ENCODE results near the gene DES. TPM values are rescaled to one million over a fixed set of nuclear protein-coding genes. Genes with fewer than 3 reads are reported as not detected.

Gene DES
- 249 TPM for total RNA-seq

GRCh38 chr2:219418155-219419011, at the start of gene DES:
Gene DES (plus strand): TSS chr2:219418377. CDS start chr2:219418463, 86 bp downstream.

DNA sequence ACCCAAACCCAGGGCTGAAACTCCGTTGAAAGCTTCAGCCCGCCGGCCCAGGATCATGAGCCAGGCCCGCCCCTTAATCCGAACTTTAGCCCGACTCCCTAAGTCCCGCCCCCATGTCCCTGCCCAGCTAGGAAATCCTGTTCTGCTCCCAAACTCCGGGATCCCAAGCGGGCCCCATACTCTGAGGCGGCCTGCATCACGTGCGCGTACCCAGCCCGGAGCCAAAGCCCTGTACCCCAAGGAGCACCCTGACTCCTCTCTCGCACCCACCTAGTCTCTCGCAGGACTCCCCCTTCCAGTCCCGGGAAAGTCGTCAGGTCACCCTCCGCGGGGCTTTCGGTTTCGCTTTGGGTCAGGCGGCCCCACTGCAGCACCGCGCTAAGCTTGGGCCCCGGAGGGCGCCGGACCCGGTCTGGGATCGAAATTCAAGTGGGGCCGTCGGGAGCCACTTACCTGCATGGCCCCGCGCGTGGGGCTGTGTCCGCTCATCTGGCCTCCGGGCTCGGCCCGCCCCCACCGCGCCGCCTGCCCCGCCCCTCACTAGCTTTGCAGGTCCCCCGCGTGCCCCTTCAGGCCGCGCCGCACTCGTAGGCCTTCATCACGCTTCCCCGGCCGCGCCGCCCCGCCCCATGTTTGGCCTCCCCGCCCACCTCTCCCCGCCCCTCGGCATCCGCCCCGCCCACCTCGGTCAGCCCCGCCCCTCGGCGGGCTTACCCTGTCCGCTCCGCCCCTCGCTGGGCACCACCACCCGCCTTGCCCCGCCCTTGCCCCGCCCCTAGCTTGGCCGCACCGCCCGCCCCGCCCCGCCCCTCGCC, 30.7 kb upstream of the DES start, which contains the start of gene DNPEP:
DNPEP (minus strand) TSS at position 607 of the 815 bp plus-strand sequence; CDS start at position 489, 118 bp downstream.

GRCh38 chr2:219434718-219435525, 16.7 kb downstream of the DES start, which contains the start of gene SPEG:
Gene SPEG (plus strand): TSS chr2:219434843. CDS start chr2:219434978, 135 bp downstream.

Other genes starting within 250 kb of the DES start
- gene SLC23A3, start 248.3 kb upstream of the DES start, total RNA-seq, result 1.3 TPM
- gene CNPPD1, start 241.5 kb upstream of the DES start, total RNA-seq, result 30.5 TPM
- gene RETREG2, start 240.1 kb upstream of the DES start, total RNA-seq, result 66.2 TPM
- gene ZFAND2B, start 211.6 kb upstream of the DES start, total RNA-seq, result 22.6 TPM
- 24.2 TPM for gene ABCB6, start 199.4 kb upstream of the DES start, total RNA-seq
- gene ATG9A, start 188.7 kb upstream of the DES start, total RNA-seq, result 46.7 TPM
- 91.3 TPM for gene ANKZF1, start 188.6 kb upstream of the DES start, total RNA-seq
- gene GLB1L, start 172.9 kb upstream of the DES start, total RNA-seq, result 15.2 TPM
- gene STK16, start 172.9 kb upstream of the DES start, total RNA-seq, result 17.9 TPM
- not detected for gene TUBA4B, start 165.1 kb upstream of the DES start, total RNA-seq
- gene TUBA4A, start 164.5 kb upstream of the DES start, total RNA-seq, result 20.5 TPM
- gene DNAJB2, start 139.0 kb upstream of the DES start, total RNA-seq, result 91.9 TPM
- gene PTPRN, start 109.0 kb upstream of the DES start, total RNA-seq, result 22.0 TPM
- not detected for gene RESP18, start 85.6 kb upstream of the DES start, total RNA-seq
- gene DNPEP, start 30.5 kb upstream of the DES start, total RNA-seq, result 32.5 TPM
- 17.4 TPM for gene SPEG, start 16.5 kb downstream of the DES start, total RNA-seq
- 25.4 TPM for gene GMPPA, start 80.5 kb downstream of the DES start, total RNA-seq
- 28.8 TPM for gene ASIC4, start 96.1 kb downstream of the DES start, total RNA-seq
- gene CHPF, start 125.4 kb downstream of the DES start, total RNA-seq, result 165 TPM
- 8.6 TPM for gene TMEM198, start 125.7 kb downstream of the DES start, total RNA-seq
- gene OBSL1, start 153.2 kb downstream of the DES start, total RNA-seq, result 149 TPM
- gene INHA, start 153.9 kb downstream of the DES start, total RNA-seq, result 0.82 TPM
- 29.1 TPM for gene STK11IP, start 179.5 kb downstream of the DES start, total RNA-seq
- gene SLC4A3, start 209.3 kb downstream of the DES start, total RNA-seq, result 9.8 TPM

Measured in camera-type eye (tissue), 1 donor.